Measurements from ENCODE around the gene TCF4. TPM values are rescaled to one million over a fixed set of nuclear protein-coding genes. Genes with fewer than 3 reads are reported as not detected.

The TCF4 gene
- total RNA-seq = 194 and 235 TPM in 2 replicates

DNA sequence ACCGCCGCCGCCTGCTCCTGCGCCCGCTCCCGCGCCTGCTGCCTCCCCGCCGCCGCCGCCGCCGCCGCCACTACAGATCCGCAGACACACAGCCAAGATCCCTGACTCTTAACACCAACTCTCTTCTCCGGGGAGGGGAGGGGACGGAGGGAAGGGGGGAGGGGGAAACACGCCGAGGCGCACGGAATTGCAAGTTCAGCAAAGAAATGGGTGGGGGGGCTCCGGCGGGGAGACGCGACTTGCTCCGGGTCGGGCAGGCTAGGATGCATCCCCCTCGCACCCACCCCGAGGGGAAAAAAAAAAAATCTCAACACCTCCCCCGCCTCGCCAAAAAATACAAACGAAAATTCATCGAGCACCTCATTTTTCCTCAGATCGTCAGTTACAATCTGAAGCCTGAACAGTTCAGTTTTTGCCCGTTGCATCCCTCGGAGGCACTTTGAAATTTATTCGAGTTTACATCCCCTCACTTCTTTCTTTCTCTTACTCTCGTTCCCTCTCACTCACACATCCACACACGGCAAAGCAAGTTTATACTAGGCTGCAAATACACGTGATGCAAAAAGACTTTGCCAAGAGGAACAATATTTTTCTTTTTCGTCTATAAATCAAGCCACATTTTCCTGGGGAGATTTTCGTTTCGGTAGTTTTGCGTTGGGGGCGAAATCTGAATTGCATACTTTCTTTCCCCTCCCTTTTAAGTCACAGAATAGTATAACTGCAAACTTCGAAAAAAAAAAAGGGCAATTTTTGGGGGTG lies at the start of gene TCF4:
Gene TCF4, minus strand, starts transcription at position 82 of the 759 bp plus-strand sequence. CDS start 1,076 bp downstream, outside the sequence.

